Fibroblast of lung (primary cell): ENCODE measurements around the gene ITM2B.

ENCODE experiments used
- EZH2 ChIP-seq: IDR thresholded peaks from 2 replicates; pipeline ENCODE4 v1.5.1; 2012; ENCODE audit warnings: low read length, control low read depth, mild to moderate bottlenecking; ENCODE audit errors: missing control alignments
- TF ChIP-seq, protein P1 (sequence below), 2 donors: IDR thresholded peaks in 1 of 2; conservative IDR thresholded peaks in 1 of 2; 1 replicate in 1 of 2; 2 replicates in 1 of 2; pipeline ENCODE4 v1.5.1; 2011 to 2012; ENCODE audit warnings: low read length in 2 of 2, control low read depth in 1 of 2, inconsistent platforms in 1 of 2, low read depth in 1 of 2, mild to moderate bottlenecking in 1 of 2

DNA sequence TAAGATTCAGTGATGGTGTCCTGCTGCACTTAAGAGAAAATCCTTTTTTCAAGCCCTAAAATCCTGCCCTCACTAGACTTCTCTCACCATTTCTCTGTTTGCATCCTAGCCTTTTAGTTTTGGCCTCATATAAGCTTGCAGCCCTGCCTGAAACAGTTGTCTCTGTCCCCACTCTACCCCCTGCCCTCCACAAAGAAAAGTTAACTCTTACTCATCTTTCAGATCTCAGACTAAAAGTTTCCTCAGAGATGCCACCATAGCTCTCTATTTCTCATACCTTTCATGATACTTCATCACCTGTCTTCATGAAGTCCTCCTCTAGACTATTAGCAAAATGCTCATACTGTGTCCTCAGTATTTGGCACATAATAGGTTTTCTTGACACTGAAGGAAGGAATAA, 33.1 kb downstream of the ITM2B start:
- TF ChIP-seq, protein P1, sequence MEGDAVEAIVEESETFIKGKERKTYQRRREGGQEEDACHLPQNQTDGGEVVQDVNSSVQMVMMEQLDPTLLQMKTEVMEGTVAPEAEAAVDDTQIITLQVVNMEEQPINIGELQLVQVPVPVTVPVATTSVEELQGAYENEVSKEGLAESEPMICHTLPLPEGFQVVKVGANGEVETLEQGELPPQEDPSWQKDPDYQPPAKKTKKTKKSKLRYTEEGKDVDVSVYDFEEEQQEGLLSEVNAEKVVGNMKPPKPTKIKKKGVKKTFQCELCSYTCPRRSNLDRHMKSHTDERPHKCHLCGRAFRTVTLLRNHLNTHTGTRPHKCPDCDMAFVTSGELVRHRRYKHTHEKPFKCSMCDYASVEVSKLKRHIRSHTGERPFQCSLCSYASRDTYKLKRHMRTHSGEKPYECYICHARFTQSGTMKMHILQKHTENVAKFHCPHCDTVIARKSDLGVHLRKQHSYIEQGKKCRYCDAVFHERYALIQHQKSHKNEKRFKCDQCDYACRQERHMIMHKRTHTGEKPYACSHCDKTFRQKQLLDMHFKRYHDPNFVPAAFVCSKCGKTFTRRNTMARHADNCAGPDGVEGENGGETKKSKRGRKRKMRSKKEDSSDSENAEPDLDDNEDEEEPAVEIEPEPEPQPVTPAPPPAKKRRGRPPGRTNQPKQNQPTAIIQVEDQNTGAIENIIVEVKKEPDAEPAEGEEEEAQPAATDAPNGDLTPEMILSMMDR (conservative IDR thresholded peaks at IDR 0.05 in 1 of 2, IDR thresholded peaks at IDR 0.05 in 1 of 2; ENCODE audit: low read depth in 1 of 2, low read length in 2 of 2): no peak
- no peak for TF ChIP-seq EZH2
